B cell (primary cell): Measurements from ENCODE around the gene PIM3. TPM values are rescaled to one million over a fixed set of nuclear protein-coding genes. Genes with fewer than 3 reads are reported as not detected.

ENCODE experiments used
- ATAC-seq: fragments of 200-7000 bp; cut with Tn5 transposase; one replicate; pipeline ENCODE4 v1.10.0; 2021; ENCODE audit warnings: low read depth, mild to moderate bottlenecking, moderate number of reproducible peaks, moderate library complexity
- CTCF ChIA-PET: fragments of 350-600 bp; sonication (Branson Sonifier 250); formaldehyde crosslinking; loops from one replicate; lab custom pipeline; 2021; ENCODE audit warnings: antibody characterized with exemption, inconsistent platforms; lab: Charles Lee
- POLR2A ChIA-PET: fragments of 350-600 bp; sonication (Branson Sonifier 250); formaldehyde crosslinking; loops from one replicate; lab custom pipeline; 2021; ENCODE audit warnings: antibody characterized with exemption; lab: Charles Lee
- DNase-seq: peaks from one replicate; pipeline ENCODE4 v3.0.0; 2013
- H2AFZ ChIP-seq: 2 replicates; pipeline ENCODE4 v1.6.1; 2012; ENCODE audit warnings: mild to moderate bottlenecking, low read depth, low read length; ENCODE audit not compliant: insufficient read depth, poor library complexity, severe bottlenecking
- H3K27ac ChIP-seq, 2 donors: 1 replicate in 1 of 2; 2 replicates in 1 of 2; pipeline ENCODE4 v1.5.1; 2012 to 2013; ENCODE audit warnings: low read length in 2 of 2, mild to moderate bottlenecking in 2 of 2, moderate library complexity in 1 of 2
- H3K27me3 ChIP-seq, 4 experiments: fragments of 200-600 bp in 1 of 4; sonication (generic) in 1 of 4; replicated peaks in 1 of 4; 1 replicate in 2 of 4; 2 replicates in 2 of 4; pipeline versions ENCODE4 v1.6.1 to v1.7.0; 2013 to 2016; ENCODE audit warnings: low read length in 3 of 4, mild to moderate bottlenecking in 2 of 4, mixed read lengths in 1 of 4, moderate library complexity in 1 of 4; ENCODE audit not compliant: insufficient read depth in 4 of 4, control insufficient read depth in 3 of 4; ENCODE audit errors: control extremely low read depth in 1 of 4
- H3K36me3 ChIP-seq, 2 experiments: replicated peaks in 1 of 2; 1 replicate in 1 of 2; 2 replicates in 1 of 2; pipeline versions ENCODE4 v1.6.1 to v1.7.1; 2013; ENCODE audit warnings: low read length in 1 of 2; ENCODE audit not compliant: insufficient read depth in 2 of 2, control insufficient read depth in 1 of 2; ENCODE audit errors: control extremely low read depth in 1 of 2, extremely low read depth in 1 of 2
- H3K4me1 ChIP-seq, 2 donors: fragments of 200-600 bp in 1 of 2; sonication (generic) in 1 of 2; 1 replicate in 1 of 2; 2 replicates in 1 of 2; pipeline versions ENCODE4 v1.5.1 to v1.6.1; 2013 to 2017; ENCODE audit warnings: low read length in 2 of 2; ENCODE audit not compliant: control insufficient read depth in 2 of 2, insufficient read depth in 2 of 2
- H3K4me2 ChIP-seq: replicated peaks from 2 replicates; pipeline ENCODE3; 2012; ENCODE audit warnings: mild to moderate bottlenecking, low read depth, low read length; ENCODE audit not compliant: poor library complexity, severe bottlenecking
- H3K4me3 ChIP-seq, 5 experiments: fragments of 200-600 bp in 1 of 5; sonication (generic) in 1 of 5; 1 replicate in 3 of 5; 2 replicates in 2 of 5; pipeline versions ENCODE4 v1.5.1 to v1.7.0; 2011 to 2016; ENCODE audit warnings: low read length in 4 of 5, mild to moderate bottlenecking in 4 of 5, low read depth in 2 of 5, control low read depth in 1 of 5, moderate library complexity in 1 of 5; ENCODE audit not compliant: insufficient read depth in 1 of 5; ENCODE audit errors: control extremely low read depth in 1 of 5, extremely low read depth in 1 of 5
- H3K79me2 ChIP-seq: fragments of 200-600 bp; sonication (generic); one replicate; pipeline ENCODE4 v1.6.0; 2016; ENCODE audit warnings: low read length; ENCODE audit not compliant: control insufficient read depth, insufficient read depth
- H3K9ac ChIP-seq: fragments of 200-600 bp; sonication (generic); 2 replicates; pipeline ENCODE4 v1.6.1; 2017; ENCODE audit warnings: mild to moderate bottlenecking, low read length, moderate library complexity
- H3K9me3 ChIP-seq, 3 donors: one replicate each; pipeline versions ENCODE4 v1.6.1 to v1.7.1; 2013; ENCODE audit warnings: low read length in 2 of 3; ENCODE audit not compliant: control insufficient read depth in 2 of 3, insufficient read depth in 1 of 3; ENCODE audit errors: control extremely low read depth in 1 of 3
- H4K20me1 ChIP-seq: 2 replicates; pipeline ENCODE4 v1.6.0; 2012; ENCODE audit warnings: mild to moderate bottlenecking, low read length; ENCODE audit not compliant: insufficient read depth, control insufficient read depth, poor library complexity, severe bottlenecking
- H3K27ac Mint-ChIP-seq: one replicate; pipeline ENCODE4 v1.8.0; 2021; ENCODE audit warnings: mixed read lengths
- H3K27me3 Mint-ChIP-seq: one replicate; pipeline ENCODE4 v1.8.0; 2021; ENCODE audit warnings: mixed read lengths
- H3K4me1 Mint-ChIP-seq: one replicate; pipeline ENCODE4 v1.8.0; 2021; ENCODE audit warnings: mixed read lengths
- H3K4me3 Mint-ChIP-seq: one replicate; pipeline ENCODE4 v1.8.0; 2021; ENCODE audit warnings: mixed read lengths
- H3K9me3 Mint-ChIP-seq: one replicate; pipeline ENCODE4 v1.8.0; 2022; ENCODE audit warnings: mixed read lengths; ENCODE audit not compliant: insufficient read depth
- EZH2 ChIP-seq: IDR thresholded peaks from 2 replicates; pipeline ENCODE4 v1.6.1; 2012; ENCODE audit warnings: borderline replicate concordance, low read depth, mild to moderate bottlenecking, moderate library complexity, low read length; ENCODE audit not compliant: insufficient read depth, poor library complexity, severe bottlenecking
- WGBS: methylation state at CpG from one replicate; pipeline ENCODE4 v1.1.5; 2013; ENCODE audit warnings: missing lambda C conversion rate; ENCODE audit not compliant: insufficient coverage; 5-methylcytosine and 5-hydroxymethylcytosine counted together
- intact Hi-C: fragments of 100-400 bp; cut with micrococcal nuclease; formaldehyde crosslinking; loops from one replicate; pipeline ENCODE4 v1.10.0; 2022
- polyA plus RNA-seq: library from polyadenylated mRNA; depleted of rRNA; stranded (reverse); fragments of >200 nt; gene quantifications from 2 replicates; pipeline ENCODE4 v1.2.3, GENCODE V29; 2012
- total RNA-seq, 2 donors: library from RNA; stranded (reverse); fragments of 120-200 nt in 1 of 2; gene quantifications; 1 replicate in 1 of 2; 2 replicates in 1 of 2; pipeline versions ENCODE4 v1.2.3 to v1.2.4, GENCODE V29; 2013 to 2022
- TF ChIP-seq, protein P1 (sequence below): fragments of 200-600 bp; IDR thresholded peaks from one replicate; pipeline ENCODE4 v1.8.0; 2022; ENCODE audit warnings: antibody characterized with exemption, mild to moderate bottlenecking

Gene PIM3
- total and polyA plus RNA-seq, 2 donors (not counting 1 experiment from before 2014, with no cell fraction given), result 74.6 to 128 TPM

DNA sequence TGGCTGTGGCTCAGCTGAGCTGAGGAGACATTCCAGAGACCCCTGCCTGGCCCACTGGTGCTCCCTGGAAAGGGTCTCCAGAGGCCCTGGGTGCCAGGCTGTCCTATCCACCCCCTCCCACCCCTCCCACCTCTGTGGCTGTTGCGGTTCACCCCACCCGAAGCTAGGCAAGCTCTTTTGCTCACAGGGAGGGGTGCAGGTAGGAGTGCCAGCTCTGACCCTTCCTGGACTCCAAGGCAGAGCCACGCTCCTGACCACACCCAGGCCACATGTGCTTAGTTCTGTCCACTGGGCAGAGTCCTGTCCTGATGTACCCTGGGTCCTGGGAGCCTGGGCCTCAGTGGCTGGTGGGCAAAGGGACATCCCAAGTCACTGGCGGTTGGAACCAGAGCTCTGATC is 35.5 kb downstream of the PIM3 start:
- H3K79me2 ChIP-seq, result no peaks in the 10 kb centered on the region
- 85% methylated on average over 4 of the region's 4 CpGs for WGBS
- peaks cover 0 to 20% (median 6%) of the 10 kb centered on the region in 4 experiments for H3K27me3 ChIP-seq
- H3K4me3 ChIP-seq, result no peak overlapping the region
- no peak overlapping the region for H3K27ac ChIP-seq
- intact Hi-C loops, result no loop called here
- no peak overlapping the region for H3K27ac Mint-ChIP-seq
- DNase-seq (no peak), ATAC-seq (no peak)
- H3K4me2 ChIP-seq, result no peak overlapping the region
- H2AFZ ChIP-seq, result no peak overlapping the region
- peaks cover 26% of the 10 kb centered on the region for H3K4me1 Mint-ChIP-seq
- H3K27me3 Mint-ChIP-seq, result peaks cover 13% of the 10 kb centered on the region
- H3K9me3 Mint-ChIP-seq, result peaks cover 3% of the 10 kb centered on the region
- TF ChIP-seq, protein P1, sequence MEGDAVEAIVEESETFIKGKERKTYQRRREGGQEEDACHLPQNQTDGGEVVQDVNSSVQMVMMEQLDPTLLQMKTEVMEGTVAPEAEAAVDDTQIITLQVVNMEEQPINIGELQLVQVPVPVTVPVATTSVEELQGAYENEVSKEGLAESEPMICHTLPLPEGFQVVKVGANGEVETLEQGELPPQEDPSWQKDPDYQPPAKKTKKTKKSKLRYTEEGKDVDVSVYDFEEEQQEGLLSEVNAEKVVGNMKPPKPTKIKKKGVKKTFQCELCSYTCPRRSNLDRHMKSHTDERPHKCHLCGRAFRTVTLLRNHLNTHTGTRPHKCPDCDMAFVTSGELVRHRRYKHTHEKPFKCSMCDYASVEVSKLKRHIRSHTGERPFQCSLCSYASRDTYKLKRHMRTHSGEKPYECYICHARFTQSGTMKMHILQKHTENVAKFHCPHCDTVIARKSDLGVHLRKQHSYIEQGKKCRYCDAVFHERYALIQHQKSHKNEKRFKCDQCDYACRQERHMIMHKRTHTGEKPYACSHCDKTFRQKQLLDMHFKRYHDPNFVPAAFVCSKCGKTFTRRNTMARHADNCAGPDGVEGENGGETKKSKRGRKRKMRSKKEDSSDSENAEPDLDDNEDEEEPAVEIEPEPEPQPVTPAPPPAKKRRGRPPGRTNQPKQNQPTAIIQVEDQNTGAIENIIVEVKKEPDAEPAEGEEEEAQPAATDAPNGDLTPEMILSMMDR, result no peak
- TF ChIP-seq EZH2, result no peak
- peaks cover 1 to 6% (median 4%) of the 10 kb centered on the region in 3 donors for H3K9me3 ChIP-seq
- CTCF ChIA-PET, result interaction anchor here (1.1 to 5.6 kb wide), 3 partner anchors 11 to 35 kb away, joined by 4 to 43 read pairs (median 5); no protein-coding TSS in a partner anchor
- no peak overlapping the region for H3K9ac ChIP-seq
- H4K20me1 ChIP-seq, result no peaks in the 10 kb centered on the region
- POLR2A ChIA-PET, result interaction anchor here (0.6 kb wide), 1 partner anchor 35 kb away, joined by 4 read pairs; no protein-coding TSS in a partner anchor
- H3K4me1 ChIP-seq, result peaks cover 11 to 30% of the 10 kb centered on the region in 2 donors
- H3K36me3 ChIP-seq, result no peaks in the 10 kb centered on the region
- H3K4me3 Mint-ChIP-seq, result no peak overlapping the region

DNA sequence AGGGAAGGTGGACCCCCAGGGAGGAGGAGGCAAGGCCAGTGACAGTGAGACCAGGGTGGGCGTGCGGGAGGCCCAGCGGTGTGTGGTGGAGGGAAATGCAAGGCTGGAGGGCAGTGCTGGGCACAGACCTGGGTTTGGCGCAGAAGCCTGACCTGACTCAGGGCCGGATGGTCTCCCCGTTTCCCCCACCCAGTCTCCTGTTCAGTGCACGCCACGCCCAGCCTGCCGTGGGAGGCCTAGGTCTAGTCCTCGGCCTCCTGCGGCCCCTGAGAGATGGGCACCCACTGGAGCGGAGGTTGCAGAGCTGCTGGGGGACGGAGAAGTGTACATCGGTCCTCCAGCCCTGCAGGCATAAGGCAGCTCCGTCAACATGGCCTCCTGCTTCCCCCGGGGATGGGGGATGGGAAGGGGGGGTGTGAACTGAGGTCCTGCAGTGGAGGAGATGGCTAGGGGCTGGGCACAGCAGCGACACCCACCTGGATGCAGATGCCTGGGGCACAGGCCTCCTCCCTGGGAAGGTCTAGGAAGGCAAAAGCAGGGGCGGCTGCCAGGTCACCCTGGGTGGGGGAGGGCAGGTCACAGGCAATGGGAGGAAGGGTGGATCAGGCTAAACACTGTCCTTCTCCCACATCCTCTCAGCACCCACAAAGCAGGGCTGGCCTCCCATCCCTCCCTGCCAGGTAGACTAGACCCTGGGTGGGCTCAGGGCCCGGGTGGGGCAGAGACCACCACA is 36.1 kb downstream of the PIM3 start:
- POLR2A ChIA-PET, result interaction anchor here (0.6 kb wide), 1 partner anchor 34 kb away, joined by 4 read pairs; no protein-coding TSS in a partner anchor
- TF ChIP-seq, protein P1, result no peak
- no peak for TF ChIP-seq EZH2
- no peaks in the 10 kb centered on the region for H3K79me2 ChIP-seq

More for the DNA sequence above, 36.1 kb downstream of the PIM3 start:
- Histone ChIP-seq H3K36me3 (no peaks in the 10 kb centered on the region), H3K4me1 (peaks cover 14 to 30% of the 10 kb centered on the region in 2 donors), H4K20me1 (no peaks in the 10 kb centered on the region), H3K27ac (no peak overlapping the region), H3K4me3 (no peak overlapping the region), H3K4me2 (no peak overlapping the region), H3K9me3 (peaks cover 0 to 6% (median 0%) of the 10 kb centered on the region in 3 donors), H3K9ac (no peak overlapping the region), H3K27me3 (peaks cover 0 to 20% (median 6%) of the 10 kb centered on the region in 4 experiments), H2AFZ (no peak overlapping the region)
- no peak overlapping the region for H3K4me3 Mint-ChIP-seq
- H3K4me1 Mint-ChIP-seq, result peaks cover 27% of the 10 kb centered on the region
- 92% methylated on average over 17 of the region's 19 CpGs for WGBS
- CTCF ChIA-PET, result interaction anchor here (5.6 kb wide), 1 partner anchor 34 kb away, joined by 43 read pairs; no protein-coding TSS in a partner anchor
- DNase-seq (no peak), ATAC-seq (no peak)
- H3K27me3 Mint-ChIP-seq, result peaks cover 14% of the 10 kb centered on the region
- intact Hi-C loops, result no loop called here
- no peaks in the 10 kb centered on the region for H3K9me3 Mint-ChIP-seq
- H3K27ac Mint-ChIP-seq, result no peak overlapping the region
